Measurements from ENCODE around the gene LCT. TPM values are rescaled to one million over a fixed set of nuclear protein-coding genes. Genes with fewer than 3 reads are reported as not detected.

The LCT gene
- total and polyA plus RNA-seq, 9 of the 15 experiments (the other 6 are each of a cell fraction or from before 2014, with no cell fraction given) = 0.01 to 0.04 (median 0.03) TPM; not detected in 4

DNA sequence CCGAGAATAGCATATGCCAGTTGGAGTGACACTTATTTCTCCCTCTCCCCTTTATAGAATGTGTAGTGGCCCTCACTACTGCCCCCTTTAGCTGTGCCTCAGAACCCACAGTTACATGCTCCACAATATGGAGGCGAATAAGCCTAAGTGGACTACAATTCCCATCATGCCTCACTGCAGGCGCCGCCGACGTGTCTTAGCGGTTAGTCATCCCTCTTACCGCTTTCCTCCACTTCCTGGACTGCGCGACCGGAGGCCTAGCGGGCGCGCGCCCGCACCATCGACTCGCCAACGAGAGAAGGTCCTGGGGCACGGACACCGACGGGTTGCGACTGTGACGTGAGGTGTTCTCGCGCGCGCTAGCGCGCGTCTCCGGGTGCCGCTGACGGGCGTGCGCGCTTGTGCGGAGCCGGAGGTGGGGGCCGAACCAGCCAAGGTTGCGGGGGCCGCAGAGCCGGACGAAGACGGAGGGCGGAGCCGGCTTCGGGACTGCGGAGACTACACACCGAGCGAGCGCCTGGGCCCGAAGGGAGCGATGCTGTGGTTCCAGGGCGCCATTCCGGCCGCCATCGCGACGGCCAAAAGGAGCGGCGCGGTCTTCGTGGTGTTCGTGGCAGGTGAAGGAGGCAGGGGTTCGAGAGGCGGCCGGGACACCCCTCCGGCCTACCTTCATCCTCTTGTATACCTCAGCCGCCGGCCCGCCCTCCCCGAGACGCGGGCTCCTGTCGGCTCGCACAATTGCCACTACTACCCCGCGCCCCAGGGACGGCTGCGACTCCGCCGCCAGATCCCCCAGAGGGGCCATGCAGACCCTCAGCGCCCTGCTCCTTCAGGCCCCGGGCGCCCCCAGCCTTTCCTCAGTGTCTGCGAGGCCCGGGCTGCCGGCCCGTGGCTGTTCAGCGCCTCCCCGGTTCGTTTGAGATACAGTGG, 95.3 kb downstream of the LCT start, which contains the start of gene UBXN4:
TSS of gene UBXN4 (plus strand) at position 461 of the 930 bp plus-strand sequence. CDS start at position 536, 75 bp downstream.
- Histone ChIP-seq H3K79me2 (ENCODE audit: control insufficient read depth, insufficient read depth, low read length) (peaks cover 50% of the 10 kb centered on the region), H3K9ac (ENCODE audit: insufficient read depth in 1 of 2, low read depth in 2 of 2, low read length in 2 of 2) (peak within 1 kb of the TSS; percentile 96 to 99), H3K9me1 (ENCODE audit: control insufficient read depth, insufficient read depth, low read length) (no peaks in the 10 kb centered on the region), H3K4me1 (replicated peaks in 1 of 2; ENCODE audit: control insufficient read depth in 2 of 2, insufficient read depth in 2 of 2, low read length in 2 of 2) (peaks cover 8 to 10% of the 10 kb centered on the region in 2 experiments; a peak in 3 of 5 replicates), H2AFZ (ENCODE audit: low read depth, low read length) (peak within 1 kb of the TSS; percentile 95), H3K9me3 (replicated peaks; ENCODE audit: control insufficient read depth, insufficient read depth, low read depth, low read length) (no peaks in the 10 kb centered on the region), H3K27ac (ENCODE audit: extremely low read depth, low read depth, low read length) (peak within 1 kb of the TSS; percentile 93), H3K4me3 (peak within 1 kb of the TSS; percentile 86), H3K36me3 (ENCODE audit: control insufficient read depth, insufficient read depth, low read length) (peaks cover 24% of the 10 kb centered on the region; the same call in 2 of the 3 replicates), H4K20me1 (replicated peaks; ENCODE audit: control insufficient read depth, insufficient read depth, low read length) (peaks cover 9% of the 10 kb centered on the region; the same call in 1 of the 2 replicates), H3K4me2 (ENCODE audit: insufficient read depth, low read length) (peak within 1 kb of the TSS; percentile 94), H3K27me3 (ENCODE audit: control insufficient read depth in 2 of 2, insufficient read depth in 2 of 2, low read length in 2 of 2) (no peaks in the 10 kb centered on the region)
- in situ Hi-C loops (cut with MboI) = no loop called here
- BruUV-seq (replicated peaks) = no TSS peak
- peak; percentile 90 to 99 (median 92) for DNase-seq (ENCODE audit: extremely low read depth in 1 of 4, low spot score in 3 of 4)
- POLR2A ChIA-PET = interaction anchor here (0.6 to 1.1 kb wide), 5 partner anchors 11 to 610 kb away, joined by 3 to 4 read pairs (median 3); no protein-coding TSS in a partner anchor
- FAIRE-seq = peak; percentile 95
- WGBS (ENCODE audit: insufficient coverage, low coverage, missing lambda C conversion rate) = under 1% methylated on average over 93 of the region's 93 CpGs
- intact Hi-C loops (cut with micrococcal nuclease) = loop anchor here (2.0 kb wide), 2 partner anchors 211 to 823 kb away; partner anchors contain the start of genes CCNT2, R3HDM1 and ZRANB3
- CTCF ChIA-PET (ENCODE audit: low intra/inter-chr PET ratio) = interaction anchor here (0.6 kb wide), 1 partner anchor 58 kb away, joined by 4 read pairs; no protein-coding TSS in a partner anchor
- peak; percentile 93 for ATAC-seq
- TF ChIP-seq FOXO4 (CRISPR knock-in tag; IDR thresholded peaks at IDR 0.05) = no peak
- TF ChIP-seq, protein P1, sequence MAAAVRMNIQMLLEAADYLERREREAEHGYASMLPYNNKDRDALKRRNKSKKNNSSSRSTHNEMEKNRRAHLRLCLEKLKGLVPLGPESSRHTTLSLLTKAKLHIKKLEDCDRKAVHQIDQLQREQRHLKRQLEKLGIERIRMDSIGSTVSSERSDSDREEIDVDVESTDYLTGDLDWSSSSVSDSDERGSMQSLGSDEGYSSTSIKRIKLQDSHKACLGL (CRISPR knock-in tag; IDR thresholded peaks at IDR 0.05; ENCODE audit: borderline replicate concordance, poor library complexity, severe bottlenecking) = no peak
- no peak for TF ChIP-seq CBX5 (IDR thresholded peaks at IDR 0.05; ENCODE audit: borderline replicate concordance, low read depth)
- no peak for TF ChIP-seq ZNF436 (CRISPR knock-in tag; IDR thresholded peaks at IDR 0.05)
- TF ChIP-seq SIN3A (IDR thresholded peaks at IDR 0.05; ENCODE audit: borderline replicate concordance in 2 of 2, control insufficient read depth in 1 of 2, low read depth in 2 of 2, low read length in 2 of 2) = 0 out of 4 replicates have a peak, but pooled peaks of 1 of the 2 experiments have one; percentile 64
- peak; percentile 94 for TF ChIP-seq CHD4 (IDR thresholded peaks at IDR 0.05; ENCODE audit: insufficient read depth, insufficient replicate concordance, low read depth, low read length, poor library complexity, severe bottlenecking)
- no peak for TF ChIP-seq DACH1 (IDR thresholded peaks at IDR 0.05; ENCODE audit: partially characterized antibody)
- no peak; the same call in 1 of the 2 replicates for TF ChIP-seq TAF7 (tag; IDR thresholded peaks at IDR 0.05)
- no peak for TF ChIP-seq MECOM (CRISPR knock-in tag; IDR thresholded peaks at IDR 0.05)
- TF ChIP-seq, protein P2, sequence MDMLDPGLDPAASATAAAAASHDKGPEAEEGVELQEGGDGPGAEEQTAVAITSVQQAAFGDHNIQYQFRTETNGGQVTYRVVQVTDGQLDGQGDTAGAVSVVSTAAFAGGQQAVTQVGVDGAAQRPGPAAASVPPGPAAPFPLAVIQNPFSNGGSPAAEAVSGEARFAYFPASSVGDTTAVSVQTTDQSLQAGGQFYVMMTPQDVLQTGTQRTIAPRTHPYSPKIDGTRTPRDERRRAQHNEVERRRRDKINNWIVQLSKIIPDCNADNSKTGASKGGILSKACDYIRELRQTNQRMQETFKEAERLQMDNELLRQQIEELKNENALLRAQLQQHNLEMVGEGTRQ (CRISPR knock-in tag; IDR thresholded peaks at IDR 0.05) = no peak
- TF ChIP-seq RBM22 (IDR thresholded peaks at IDR 0.05; ENCODE audit: low read depth, low read length, poor library complexity, severe bottlenecking) = peak; percentile 89
- peak; percentile 93 for TF ChIP-seq CREM (IDR thresholded peaks at IDR 0.05; ENCODE audit: low read depth)
- TF ChIP-seq TARDBP (IDR thresholded peaks at IDR 0.05) = no peak
- TF ChIP-seq SNAPC5 (CRISPR knock-in tag; IDR thresholded peaks at IDR 0.05) = no peak
- TF ChIP-seq, protein P3, sequence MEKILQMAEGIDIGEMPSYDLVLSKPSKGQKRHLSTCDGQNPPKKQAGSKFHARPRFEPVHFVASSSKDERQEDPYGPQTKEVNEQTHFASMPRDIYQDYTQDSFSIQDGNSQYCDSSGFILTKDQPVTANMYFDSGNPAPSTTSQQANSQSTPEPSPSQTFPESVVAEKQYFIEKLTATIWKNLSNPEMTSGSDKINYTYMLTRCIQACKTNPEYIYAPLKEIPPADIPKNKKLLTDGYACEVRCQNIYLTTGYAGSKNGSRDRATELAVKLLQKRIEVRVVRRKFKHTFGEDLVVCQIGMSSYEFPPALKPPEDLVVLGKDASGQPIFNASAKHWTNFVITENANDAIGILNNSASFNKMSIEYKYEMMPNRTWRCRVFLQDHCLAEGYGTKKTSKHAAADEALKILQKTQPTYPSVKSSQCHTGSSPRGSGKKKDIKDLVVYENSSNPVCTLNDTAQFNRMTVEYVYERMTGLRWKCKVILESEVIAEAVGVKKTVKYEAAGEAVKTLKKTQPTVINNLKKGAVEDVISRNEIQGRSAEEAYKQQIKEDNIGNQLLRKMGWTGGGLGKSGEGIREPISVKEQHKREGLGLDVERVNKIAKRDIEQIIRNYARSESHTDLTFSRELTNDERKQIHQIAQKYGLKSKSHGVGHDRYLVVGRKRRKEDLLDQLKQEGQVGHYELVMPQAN (IDR thresholded peaks at IDR 0.05; ENCODE audit: borderline replicate concordance) = no peak

Data from K562 (cell line).